ENCODE measurements around the gene PPP1CB. TPM values are rescaled to one million over a fixed set of nuclear protein-coding genes. Genes with fewer than 3 reads are reported as not detected.

PPP1CB gene
- total RNA-seq, 1 experiment from 2014 or later: 269 TPM

GRCh38 chr2:28776471-28776870 is 24.8 kb downstream of the PPP1CB start:
- POLR2A ChIA-PET: no interaction called here
- Mint-ChIP-seq H3K4me1 (ENCODE audit: insufficient read depth, unreplicated experiment) (peaks cover 5% of the 10 kb centered on the region), H3K27ac (ENCODE audit: low read depth, unreplicated experiment) (no peak overlapping the region), H3K36me3 (ENCODE audit: insufficient read depth, unreplicated experiment) (peaks cover 56% of the 10 kb centered on the region), H3K4me3 (ENCODE audit: unreplicated experiment) (no peak overlapping the region), H3K27me3 (ENCODE audit: insufficient read depth, unreplicated experiment) (no peaks in the 10 kb centered on the region), H3K9me3 (ENCODE audit: unreplicated experiment) (no peaks in the 10 kb centered on the region)
- CTCF ChIA-PET: interaction anchor here (1.8 kb wide), 1 partner anchor 210 kb away, joined by 3 read pairs; no protein-coding TSS in a partner anchor
- intact Hi-C loops (cut with micrococcal nuclease): no loop called here
- no TSS peak for BruUV-seq (replicated peaks)
- no peak for DNase-seq (ENCODE audit: unreplicated experiment)
- TF ChIP-seq, protein P1, sequence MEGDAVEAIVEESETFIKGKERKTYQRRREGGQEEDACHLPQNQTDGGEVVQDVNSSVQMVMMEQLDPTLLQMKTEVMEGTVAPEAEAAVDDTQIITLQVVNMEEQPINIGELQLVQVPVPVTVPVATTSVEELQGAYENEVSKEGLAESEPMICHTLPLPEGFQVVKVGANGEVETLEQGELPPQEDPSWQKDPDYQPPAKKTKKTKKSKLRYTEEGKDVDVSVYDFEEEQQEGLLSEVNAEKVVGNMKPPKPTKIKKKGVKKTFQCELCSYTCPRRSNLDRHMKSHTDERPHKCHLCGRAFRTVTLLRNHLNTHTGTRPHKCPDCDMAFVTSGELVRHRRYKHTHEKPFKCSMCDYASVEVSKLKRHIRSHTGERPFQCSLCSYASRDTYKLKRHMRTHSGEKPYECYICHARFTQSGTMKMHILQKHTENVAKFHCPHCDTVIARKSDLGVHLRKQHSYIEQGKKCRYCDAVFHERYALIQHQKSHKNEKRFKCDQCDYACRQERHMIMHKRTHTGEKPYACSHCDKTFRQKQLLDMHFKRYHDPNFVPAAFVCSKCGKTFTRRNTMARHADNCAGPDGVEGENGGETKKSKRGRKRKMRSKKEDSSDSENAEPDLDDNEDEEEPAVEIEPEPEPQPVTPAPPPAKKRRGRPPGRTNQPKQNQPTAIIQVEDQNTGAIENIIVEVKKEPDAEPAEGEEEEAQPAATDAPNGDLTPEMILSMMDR (IDR thresholded peaks at IDR 0.05; ENCODE audit: unreplicated experiment): no peak

GRCh38 chr2:28778392-28778791 is 26.8 kb downstream of the PPP1CB start:
- POLR2A ChIA-PET: interaction anchor here (1.1 kb wide), 1 partner anchor 11 kb away, joined by 3 read pairs; no protein-coding TSS in a partner anchor
- TF ChIP-seq, protein P1 (IDR thresholded peaks at IDR 0.05; ENCODE audit: unreplicated experiment): no peak

GRCh38 chr2:28779001-28779400 is 27.4 kb downstream of the PPP1CB start:
- BruUV-seq (replicated peaks): no TSS peak
- no peaks in the 10 kb centered on the region for H3K9me3 Mint-ChIP-seq (ENCODE audit: unreplicated experiment)
- peaks cover 78% of the 10 kb centered on the region for H3K36me3 Mint-ChIP-seq (ENCODE audit: insufficient read depth, unreplicated experiment)
- TF ChIP-seq, protein P1 (IDR thresholded peaks at IDR 0.05; ENCODE audit: unreplicated experiment): no peak
- ChIA-PET POLR2A (interaction anchor here (1.1 kb wide), 1 partner anchor 11 kb away, joined by 3 read pairs; no protein-coding TSS in a partner anchor), CTCF (interaction anchor here (0.6 kb wide), 1 partner anchor 1072 kb away, joined by 5 read pairs; no protein-coding TSS in a partner anchor)
- intact Hi-C loops (cut with micrococcal nuclease): no loop called here
- H3K27ac Mint-ChIP-seq (ENCODE audit: low read depth, unreplicated experiment): no peak overlapping the region
- no peak overlapping the region for H3K4me3 Mint-ChIP-seq (ENCODE audit: unreplicated experiment)
- no peaks in the 10 kb centered on the region for H3K27me3 Mint-ChIP-seq (ENCODE audit: insufficient read depth, unreplicated experiment)
- H3K4me1 Mint-ChIP-seq (ENCODE audit: insufficient read depth, unreplicated experiment): peaks cover 10% of the 10 kb centered on the region
- DNase-seq (ENCODE audit: unreplicated experiment): no peak

More at GRCh38 chr2:28778392-28778791, 26.8 kb downstream of the PPP1CB start:
- no peaks in the 10 kb centered on the region for H3K9me3 Mint-ChIP-seq (ENCODE audit: unreplicated experiment)
- H3K4me3 Mint-ChIP-seq (ENCODE audit: unreplicated experiment): no peak overlapping the region
- peaks cover 72% of the 10 kb centered on the region for H3K36me3 Mint-ChIP-seq (ENCODE audit: insufficient read depth, unreplicated experiment)
- no peak overlapping the region for H3K27ac Mint-ChIP-seq (ENCODE audit: low read depth, unreplicated experiment)
- H3K27me3 Mint-ChIP-seq (ENCODE audit: insufficient read depth, unreplicated experiment): no peaks in the 10 kb centered on the region
- intact Hi-C loops (cut with micrococcal nuclease): no loop called here
- H3K4me1 Mint-ChIP-seq (ENCODE audit: insufficient read depth, unreplicated experiment): peaks cover 10% of the 10 kb centered on the region
- no peak for DNase-seq (ENCODE audit: unreplicated experiment)
- no TSS peak for BruUV-seq (replicated peaks)
- CTCF ChIA-PET: interaction anchor here (0.6 kb wide), 1 partner anchor 1072 kb away, joined by 5 read pairs; no protein-coding TSS in a partner anchor

- H3K4me1 Mint-ChIP-seq (ENCODE audit: insufficient read depth, unreplicated experiment): peaks cover 10% of the 10 kb centered on the region
- H3K9me3 Mint-ChIP-seq (ENCODE audit: unreplicated experiment): no peaks in the 10 kb centered on the region
- H3K27me3 Mint-ChIP-seq (ENCODE audit: insufficient read depth, unreplicated experiment): no peaks in the 10 kb centered on the region
- intact Hi-C loops (cut with micrococcal nuclease): no loop called here
- H3K27ac Mint-ChIP-seq (ENCODE audit: low read depth, unreplicated experiment): no peak overlapping the region
- H3K36me3 Mint-ChIP-seq (ENCODE audit: insufficient read depth, unreplicated experiment): peaks cover 93% of the 10 kb centered on the region
- ChIA-PET CTCF (interaction anchor here (0.6 to 0.7 kb wide), 3 partner anchors 12 to 970 kb away, joined by 3 read pairs; no protein-coding TSS in a partner anchor), POLR2A (interaction anchor here (0.7 kb wide), 1 partner anchor 29 kb away, joined by 3 read pairs; the partner anchor contains the start of gene PPP1CB)
- H3K4me3 Mint-ChIP-seq (ENCODE audit: unreplicated experiment): no peak overlapping the region
- no peak for DNase-seq (ENCODE audit: unreplicated experiment)
- no TSS peak for BruUV-seq (replicated peaks)
- TF ChIP-seq, protein P1 (IDR thresholded peaks at IDR 0.05; ENCODE audit: unreplicated experiment): no peak
Measured at GRCh38 chr2:28780496-28780895, 28.9 kb downstream of the PPP1CB start.

All from MCF 10A (cell line).